Measurements from ENCODE around the gene DDX1. TPM values are rescaled to one million over a fixed set of nuclear protein-coding genes. Genes with fewer than 3 reads are reported as not detected.
"Not testable (repeated sequence)": the region's sequence is repeated elsewhere in the genome, so short reads cannot be mapped to it uniquely, and the experiment has no call there.

The DDX1 gene
- total and polyA plus RNA-seq, 8 donors = 26.8 to 98.2 (median 54.7) TPM

DNA sequence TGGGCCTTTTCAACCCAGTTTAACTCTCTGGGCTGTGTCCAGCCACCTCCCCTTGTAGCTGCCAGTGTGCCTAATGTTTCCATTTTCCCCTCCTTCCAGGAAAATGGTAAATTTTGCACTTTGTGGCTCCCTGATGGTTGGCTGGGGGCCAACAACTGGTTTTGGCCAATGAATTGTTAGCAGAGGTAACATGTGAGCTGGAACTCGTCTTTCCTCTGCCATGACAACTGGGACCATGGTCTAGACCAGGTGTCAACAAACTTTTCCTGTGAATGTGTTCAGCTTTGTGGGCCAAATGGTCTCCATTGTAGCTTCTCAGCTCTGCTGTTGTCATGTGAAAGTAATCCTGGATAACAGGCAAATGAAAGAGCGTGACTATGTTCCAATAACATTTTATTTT is 87.2 kb downstream of the DDX1 start:
- H3K4me3 ChIP-seq = no peak overlapping the region
- intact Hi-C loops (cut with DNase I; ENCODE audit: low total_unique reads) = no loop called here
- no peaks in the 10 kb centered on the region for H3K9me3 ChIP-seq
- H3K27me3 ChIP-seq = no peaks in the 10 kb centered on the region
- H3K36me3 ChIP-seq = no peaks in the 10 kb centered on the region
- H3K27ac ChIP-seq = no peak overlapping the region
- TF ChIP-seq POLR2AphosphoS5 (IDR thresholded peaks at IDR 0.05) (no peak), POLR2A (IDR thresholded peaks at IDR 0.05) (no peak), EP300 (IDR thresholded peaks at IDR 0.05) (no peak)
- TF ChIP-seq, protein P1, sequence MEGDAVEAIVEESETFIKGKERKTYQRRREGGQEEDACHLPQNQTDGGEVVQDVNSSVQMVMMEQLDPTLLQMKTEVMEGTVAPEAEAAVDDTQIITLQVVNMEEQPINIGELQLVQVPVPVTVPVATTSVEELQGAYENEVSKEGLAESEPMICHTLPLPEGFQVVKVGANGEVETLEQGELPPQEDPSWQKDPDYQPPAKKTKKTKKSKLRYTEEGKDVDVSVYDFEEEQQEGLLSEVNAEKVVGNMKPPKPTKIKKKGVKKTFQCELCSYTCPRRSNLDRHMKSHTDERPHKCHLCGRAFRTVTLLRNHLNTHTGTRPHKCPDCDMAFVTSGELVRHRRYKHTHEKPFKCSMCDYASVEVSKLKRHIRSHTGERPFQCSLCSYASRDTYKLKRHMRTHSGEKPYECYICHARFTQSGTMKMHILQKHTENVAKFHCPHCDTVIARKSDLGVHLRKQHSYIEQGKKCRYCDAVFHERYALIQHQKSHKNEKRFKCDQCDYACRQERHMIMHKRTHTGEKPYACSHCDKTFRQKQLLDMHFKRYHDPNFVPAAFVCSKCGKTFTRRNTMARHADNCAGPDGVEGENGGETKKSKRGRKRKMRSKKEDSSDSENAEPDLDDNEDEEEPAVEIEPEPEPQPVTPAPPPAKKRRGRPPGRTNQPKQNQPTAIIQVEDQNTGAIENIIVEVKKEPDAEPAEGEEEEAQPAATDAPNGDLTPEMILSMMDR (IDR thresholded peaks at IDR 0.05) = no peak
- WGBS, 5 donors = 80 to 96% (median 90%) methylated on average over 2 of the region's 2 CpGs
- peaks cover 0 to 2% (median under 1%) of the 10 kb centered on the region in 4 donors for H3K4me1 ChIP-seq
- DNase-seq = no peak

DNA sequence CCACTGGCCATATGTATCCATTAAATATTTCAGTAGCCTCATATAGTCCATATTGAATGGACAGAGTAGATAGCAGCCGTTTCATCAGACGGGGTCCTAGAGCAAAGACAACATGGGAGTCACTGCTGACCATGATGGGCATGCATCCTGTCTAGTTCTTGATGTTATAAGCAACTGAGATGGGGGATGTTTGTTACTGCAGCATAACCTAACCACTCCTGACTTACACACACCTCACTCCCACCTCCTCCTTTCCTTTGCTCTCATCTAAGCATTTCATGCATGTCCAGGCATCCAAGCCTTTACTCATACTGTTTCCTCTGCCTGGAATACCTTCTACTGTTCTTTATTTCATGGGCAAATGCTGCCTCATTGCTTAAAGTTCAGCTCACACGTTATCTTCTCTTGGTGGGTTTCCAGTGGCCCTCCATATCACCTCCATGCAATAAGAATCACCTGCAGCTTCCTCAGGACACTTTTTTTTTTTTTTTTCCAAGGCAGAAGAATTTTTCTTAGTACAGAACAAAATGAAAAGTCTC is 87.8 kb downstream of the DDX1 start:
- H3K4me3 ChIP-seq = no peak overlapping the region
- 88 to 92% (median 89%) methylated on average over 3 of the region's 3 CpGs for WGBS, 5 donors
- H3K27ac ChIP-seq = no peak overlapping the region
- H3K4me1 ChIP-seq = no peaks in the 10 kb centered on the region
- TF ChIP-seq EP300 (IDR thresholded peaks at IDR 0.05) (no peak), POLR2A (IDR thresholded peaks at IDR 0.05) (no peak), POLR2AphosphoS5 (IDR thresholded peaks at IDR 0.05) (no peak)
- TF ChIP-seq, protein P1 (IDR thresholded peaks at IDR 0.05) = no peak
- no peaks in the 10 kb centered on the region for H3K36me3 ChIP-seq
- H3K9me3 ChIP-seq = no peaks in the 10 kb centered on the region
- H3K27me3 ChIP-seq = no peaks in the 10 kb centered on the region
- intact Hi-C loops (cut with DNase I; ENCODE audit: low total_unique reads) = no loop called here
- no peak for DNase-seq

DNA sequence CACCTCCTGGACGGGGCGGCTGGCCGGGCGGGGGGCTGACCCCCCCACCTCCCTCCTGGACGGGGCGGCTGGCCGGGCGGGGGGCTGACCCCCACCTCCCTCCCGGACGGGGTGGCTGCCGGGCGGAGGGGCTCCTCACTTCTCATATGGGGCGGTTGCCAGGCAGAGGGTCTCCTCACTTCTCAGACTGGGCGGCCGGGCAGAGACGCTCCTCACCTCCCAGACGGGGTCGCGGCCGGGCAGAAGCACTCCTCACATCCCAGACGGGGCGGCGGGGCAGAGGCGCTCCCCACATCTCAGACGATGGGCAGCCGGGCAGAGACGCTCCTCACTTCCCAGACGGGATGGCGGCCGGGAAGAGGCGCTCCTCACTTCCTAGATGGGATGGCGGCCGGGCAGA is 88.5 kb downstream of the DDX1 start:
- H3K27ac ChIP-seq; H3K4me1 ChIP-seq; H3K27me3 ChIP-seq; H3K4me3 ChIP-seq; H3K9me3 ChIP-seq; DNase-seq; H3K36me3 ChIP-seq; intact Hi-C loops (cut with DNase I; ENCODE audit: low total_unique reads): not testable (repeated sequence)
- 92 to 100% (median 96%) methylated on average over 2 to 29 of the region's 33 CpGs for WGBS, 5 donors

Other genes starting within 250 kb of the DDX1 start
- 10 to 100 TPM; 36.8 to 96.2 (median 79.5) TPM for gene NBAS, start 30.5 kb upstream of the DDX1 start, total RNA-seq
- gene NBAS, start 30.5 kb upstream of the DDX1 start, polyA plus RNA-seq = 10 to 100 TPM; 14.5 to 36.9 (median 20.6) TPM